B cell (primary cell): ENCODE measurements around the gene KRT5. TPM values are rescaled to one million over a fixed set of nuclear protein-coding genes. Genes with fewer than 3 reads are reported as not detected.

Experiments
- ATAC-seq: fragments of 200-7000 bp; cut with Tn5 transposase; one replicate; pipeline ENCODE4 v1.10.0; 2021; ENCODE audit warnings: low read depth, mild to moderate bottlenecking, moderate number of reproducible peaks, moderate library complexity
- CTCF ChIA-PET: fragments of 350-600 bp; sonication (Branson Sonifier 250); formaldehyde crosslinking; loops from one replicate; lab custom pipeline; 2021; ENCODE audit warnings: antibody characterized with exemption, inconsistent platforms; lab: Charles Lee
- POLR2A ChIA-PET: fragments of 350-600 bp; sonication (Branson Sonifier 250); formaldehyde crosslinking; loops from one replicate; lab custom pipeline; 2021; ENCODE audit warnings: antibody characterized with exemption; lab: Charles Lee
- DNase-seq: peaks from one replicate; pipeline ENCODE4 v3.0.0; 2013
- H2AFZ ChIP-seq: 2 replicates; pipeline ENCODE4 v1.6.1; 2012; ENCODE audit warnings: mild to moderate bottlenecking, low read depth, low read length; ENCODE audit not compliant: insufficient read depth, poor library complexity, severe bottlenecking
- H3K27ac ChIP-seq, 2 donors: 1 replicate in 1 of 2; 2 replicates in 1 of 2; pipeline ENCODE4 v1.5.1; 2012 to 2013; ENCODE audit warnings: low read length in 2 of 2, mild to moderate bottlenecking in 2 of 2, moderate library complexity in 1 of 2
- H3K27me3 ChIP-seq, 4 experiments: fragments of 200-600 bp in 1 of 4; sonication (generic) in 1 of 4; replicated peaks in 1 of 4; 1 replicate in 2 of 4; 2 replicates in 2 of 4; pipeline versions ENCODE4 v1.6.1 to v1.7.0; 2013 to 2016; ENCODE audit warnings: low read length in 3 of 4, mild to moderate bottlenecking in 2 of 4, mixed read lengths in 1 of 4, moderate library complexity in 1 of 4; ENCODE audit not compliant: insufficient read depth in 4 of 4, control insufficient read depth in 3 of 4; ENCODE audit errors: control extremely low read depth in 1 of 4
- H3K36me3 ChIP-seq, 2 experiments: replicated peaks in 1 of 2; 1 replicate in 1 of 2; 2 replicates in 1 of 2; pipeline versions ENCODE4 v1.6.1 to v1.7.1; 2013; ENCODE audit warnings: low read length in 1 of 2; ENCODE audit not compliant: insufficient read depth in 2 of 2, control insufficient read depth in 1 of 2; ENCODE audit errors: control extremely low read depth in 1 of 2, extremely low read depth in 1 of 2
- H3K4me1 ChIP-seq, 2 donors: fragments of 200-600 bp in 1 of 2; sonication (generic) in 1 of 2; 1 replicate in 1 of 2; 2 replicates in 1 of 2; pipeline versions ENCODE4 v1.5.1 to v1.6.1; 2013 to 2017; ENCODE audit warnings: low read length in 2 of 2; ENCODE audit not compliant: control insufficient read depth in 2 of 2, insufficient read depth in 2 of 2
- H3K4me2 ChIP-seq: replicated peaks from 2 replicates; pipeline ENCODE3; 2012; ENCODE audit warnings: mild to moderate bottlenecking, low read depth, low read length; ENCODE audit not compliant: poor library complexity, severe bottlenecking
- H3K4me3 ChIP-seq, 5 experiments: fragments of 200-600 bp in 1 of 5; sonication (generic) in 1 of 5; 1 replicate in 3 of 5; 2 replicates in 2 of 5; pipeline versions ENCODE4 v1.5.1 to v1.7.0; 2011 to 2016; ENCODE audit warnings: low read length in 4 of 5, mild to moderate bottlenecking in 4 of 5, low read depth in 2 of 5, control low read depth in 1 of 5, moderate library complexity in 1 of 5; ENCODE audit not compliant: insufficient read depth in 1 of 5; ENCODE audit errors: control extremely low read depth in 1 of 5, extremely low read depth in 1 of 5
- H3K79me2 ChIP-seq: fragments of 200-600 bp; sonication (generic); one replicate; pipeline ENCODE4 v1.6.0; 2016; ENCODE audit warnings: low read length; ENCODE audit not compliant: control insufficient read depth, insufficient read depth
- H3K9ac ChIP-seq: fragments of 200-600 bp; sonication (generic); 2 replicates; pipeline ENCODE4 v1.6.1; 2017; ENCODE audit warnings: mild to moderate bottlenecking, low read length, moderate library complexity
- H3K9me3 ChIP-seq, 3 donors: one replicate each; pipeline versions ENCODE4 v1.6.1 to v1.7.1; 2013; ENCODE audit warnings: low read length in 2 of 3; ENCODE audit not compliant: control insufficient read depth in 2 of 3, insufficient read depth in 1 of 3; ENCODE audit errors: control extremely low read depth in 1 of 3
- H4K20me1 ChIP-seq: 2 replicates; pipeline ENCODE4 v1.6.0; 2012; ENCODE audit warnings: mild to moderate bottlenecking, low read length; ENCODE audit not compliant: insufficient read depth, control insufficient read depth, poor library complexity, severe bottlenecking
- H3K27ac Mint-ChIP-seq: one replicate; pipeline ENCODE4 v1.8.0; 2021; ENCODE audit warnings: mixed read lengths
- H3K27me3 Mint-ChIP-seq: one replicate; pipeline ENCODE4 v1.8.0; 2021; ENCODE audit warnings: mixed read lengths
- H3K4me1 Mint-ChIP-seq: one replicate; pipeline ENCODE4 v1.8.0; 2021; ENCODE audit warnings: mixed read lengths
- H3K4me3 Mint-ChIP-seq: one replicate; pipeline ENCODE4 v1.8.0; 2021; ENCODE audit warnings: mixed read lengths
- H3K9me3 Mint-ChIP-seq: one replicate; pipeline ENCODE4 v1.8.0; 2022; ENCODE audit warnings: mixed read lengths; ENCODE audit not compliant: insufficient read depth
- EZH2 ChIP-seq: IDR thresholded peaks from 2 replicates; pipeline ENCODE4 v1.6.1; 2012; ENCODE audit warnings: borderline replicate concordance, low read depth, mild to moderate bottlenecking, moderate library complexity, low read length; ENCODE audit not compliant: insufficient read depth, poor library complexity, severe bottlenecking
- WGBS: methylation state at CpG from one replicate; pipeline ENCODE4 v1.1.5; 2013; ENCODE audit warnings: missing lambda C conversion rate; ENCODE audit not compliant: insufficient coverage; 5-methylcytosine and 5-hydroxymethylcytosine counted together
- intact Hi-C: fragments of 100-400 bp; cut with micrococcal nuclease; formaldehyde crosslinking; loops from one replicate; pipeline ENCODE4 v1.10.0; 2022
- polyA plus RNA-seq: library from polyadenylated mRNA; depleted of rRNA; stranded (reverse); fragments of >200 nt; gene quantifications from 2 replicates; pipeline ENCODE4 v1.2.3, GENCODE V29; 2012
- total RNA-seq, 2 donors: library from RNA; stranded (reverse); fragments of 120-200 nt in 1 of 2; gene quantifications; 1 replicate in 1 of 2; 2 replicates in 1 of 2; pipeline versions ENCODE4 v1.2.3 to v1.2.4, GENCODE V29; 2013 to 2022
- TF ChIP-seq, protein P1 (sequence below): fragments of 200-600 bp; IDR thresholded peaks from one replicate; pipeline ENCODE4 v1.8.0; 2022; ENCODE audit warnings: antibody characterized with exemption, mild to moderate bottlenecking

KRT5 gene
- total and polyA plus RNA-seq, 2 donors (not counting 1 experiment from before 2014, with no cell fraction given) = not detected

DNA sequence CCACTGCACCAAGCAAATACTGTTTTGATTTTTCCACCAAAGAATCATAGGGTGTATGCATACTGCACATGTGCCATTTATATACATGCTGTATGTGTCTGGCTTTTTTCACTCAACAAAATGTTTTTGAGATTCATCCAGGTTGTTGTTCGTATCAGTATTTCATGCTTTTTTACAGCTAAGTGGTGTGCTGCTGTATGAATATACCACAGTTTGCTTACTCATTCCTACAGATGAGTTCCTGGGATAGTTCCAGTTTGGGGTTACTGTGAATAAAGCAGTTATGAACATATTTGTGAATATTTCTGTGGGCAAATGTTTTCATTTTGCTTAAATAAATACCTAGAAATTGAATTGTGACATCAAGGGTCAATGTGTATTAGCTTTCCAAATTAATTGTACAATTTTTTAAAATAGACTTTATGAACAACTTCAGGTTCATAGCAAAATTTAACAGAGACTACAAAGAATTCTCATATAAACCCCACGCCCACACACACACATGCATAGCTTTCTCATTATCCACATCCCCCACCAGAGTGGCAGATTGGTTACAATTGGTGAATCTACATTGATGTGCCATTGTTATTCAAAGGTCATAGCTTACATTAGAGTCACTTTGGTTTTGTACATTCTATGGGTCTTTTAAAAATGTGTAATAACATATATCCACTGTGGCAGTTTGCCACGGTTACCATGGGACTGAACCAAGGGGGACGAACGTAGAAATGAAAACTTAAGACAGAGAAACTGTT, 20.2 kb downstream of the KRT5 start:
- ChIA-PET CTCF (interaction anchor here (1.2 kb wide), 1 partner anchor 20 kb away, joined by 3 read pairs; no protein-coding TSS in a partner anchor), POLR2A (no interaction called here)
- H3K4me1 Mint-ChIP-seq = no peaks in the 10 kb centered on the region
- DNase-seq (no peak), ATAC-seq (no peak)
- Histone ChIP-seq H3K9me3 (peaks cover 0 to 3% (median 0%) of the 10 kb centered on the region in 3 donors), H4K20me1 (no peaks in the 10 kb centered on the region), H3K36me3 (no peaks in the 10 kb centered on the region), H2AFZ (no peak overlapping the region), H3K4me1 (no peaks in the 10 kb centered on the region), H3K9ac (no peak overlapping the region), H3K27ac (no peak overlapping the region), H3K4me3 (no peak overlapping the region), H3K79me2 (no peaks in the 10 kb centered on the region), H3K27me3 (peaks cover 0 to 5% (median 0%) of the 10 kb centered on the region in 4 experiments), H3K4me2 (no peak overlapping the region)
- H3K9me3 Mint-ChIP-seq = no peaks in the 10 kb centered on the region
- peaks cover 17% of the 10 kb centered on the region for H3K27me3 Mint-ChIP-seq
- intact Hi-C loops = no loop called here
- no peak overlapping the region for H3K27ac Mint-ChIP-seq
- no peak for TF ChIP-seq EZH2
- TF ChIP-seq, protein P1, sequence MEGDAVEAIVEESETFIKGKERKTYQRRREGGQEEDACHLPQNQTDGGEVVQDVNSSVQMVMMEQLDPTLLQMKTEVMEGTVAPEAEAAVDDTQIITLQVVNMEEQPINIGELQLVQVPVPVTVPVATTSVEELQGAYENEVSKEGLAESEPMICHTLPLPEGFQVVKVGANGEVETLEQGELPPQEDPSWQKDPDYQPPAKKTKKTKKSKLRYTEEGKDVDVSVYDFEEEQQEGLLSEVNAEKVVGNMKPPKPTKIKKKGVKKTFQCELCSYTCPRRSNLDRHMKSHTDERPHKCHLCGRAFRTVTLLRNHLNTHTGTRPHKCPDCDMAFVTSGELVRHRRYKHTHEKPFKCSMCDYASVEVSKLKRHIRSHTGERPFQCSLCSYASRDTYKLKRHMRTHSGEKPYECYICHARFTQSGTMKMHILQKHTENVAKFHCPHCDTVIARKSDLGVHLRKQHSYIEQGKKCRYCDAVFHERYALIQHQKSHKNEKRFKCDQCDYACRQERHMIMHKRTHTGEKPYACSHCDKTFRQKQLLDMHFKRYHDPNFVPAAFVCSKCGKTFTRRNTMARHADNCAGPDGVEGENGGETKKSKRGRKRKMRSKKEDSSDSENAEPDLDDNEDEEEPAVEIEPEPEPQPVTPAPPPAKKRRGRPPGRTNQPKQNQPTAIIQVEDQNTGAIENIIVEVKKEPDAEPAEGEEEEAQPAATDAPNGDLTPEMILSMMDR = no peak
- no peak overlapping the region for H3K4me3 Mint-ChIP-seq
- 88% methylated on average over 3 of the region's 5 CpGs for WGBS

DNA sequence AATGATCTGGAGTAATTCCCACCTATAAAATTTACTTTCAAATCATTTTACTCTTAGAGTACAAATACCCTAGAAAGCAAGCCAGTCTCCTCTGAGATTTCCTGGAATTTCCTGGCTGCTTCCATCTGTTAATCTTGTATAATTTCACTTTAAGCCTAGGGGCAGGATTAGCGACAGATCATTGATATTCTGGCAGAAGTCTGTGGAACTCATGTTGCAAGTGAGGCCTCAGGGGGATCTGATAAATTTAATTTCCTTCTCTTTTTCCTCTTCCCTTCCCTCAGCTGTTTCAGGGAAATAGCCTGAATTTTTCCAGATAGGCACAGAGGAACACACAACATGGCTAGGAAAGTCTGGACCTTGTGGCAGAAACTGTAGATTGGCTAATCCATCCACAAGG, 21.2 kb downstream of the KRT5 start:
- ChIA-PET POLR2A (no interaction called here), CTCF (no interaction called here)
- Histone ChIP-seq H3K9ac (no peak overlapping the region), H3K4me2 (no peak overlapping the region), H3K4me3 (no peak overlapping the region), H3K9me3 (peaks cover 0 to 3% (median 0%) of the 10 kb centered on the region in 3 donors), H3K27ac (no peak overlapping the region), H4K20me1 (no peaks in the 10 kb centered on the region), H3K36me3 (no peaks in the 10 kb centered on the region), H2AFZ (no peak overlapping the region), H3K27me3 (peaks cover 0 to 5% (median 0%) of the 10 kb centered on the region in 4 experiments), H3K79me2 (no peaks in the 10 kb centered on the region), H3K4me1 (no peaks in the 10 kb centered on the region)
- no peaks in the 10 kb centered on the region for H3K4me1 Mint-ChIP-seq
- H3K9me3 Mint-ChIP-seq = no peaks in the 10 kb centered on the region
- intact Hi-C loops = no loop called here
- H3K4me3 Mint-ChIP-seq = no peak overlapping the region
- no peak for DNase-seq
- peaks cover 22% of the 10 kb centered on the region for H3K27me3 Mint-ChIP-seq
- no peak overlapping the region for H3K27ac Mint-ChIP-seq
- ATAC-seq = no peak
- TF ChIP-seq, protein P1 = no peak
- no peak for TF ChIP-seq EZH2
- WGBS = no CpG with 5 or more reads among the region's 1 CpG
